ENCODE measurements around the gene S100A4.

The S100A4 gene

GRCh38 chr1:153547560-153548551 lies 2.2 kb upstream of the S100A4 start:
- DNase-seq = peak; percentile 63 to 77
- TF ChIP-seq POLR2A (IDR thresholded peaks at IDR 0.05; ENCODE audit: low read length) (peak; percentile 26), GATA1 (IDR thresholded peaks at IDR 0.05; ENCODE audit: low read depth, low read length) (no peak)

GRCh38 chr1:153546796-153547559 lies 1.4 kb upstream of the S100A4 start:
- peak; percentile 47 to 68 for DNase-seq
- no peak for TF ChIP-seq POLR2A (IDR thresholded peaks at IDR 0.05; ENCODE audit: low read length)
- TF ChIP-seq GATA1 (IDR thresholded peaks at IDR 0.05; ENCODE audit: low read depth, low read length) = no peak

GRCh38 chr1:153546371-153546770 lies 765 bp upstream of the S100A4 start:
- DNase-seq = peak in 1 of 2 experiments; percentile 43
- no peak for TF ChIP-seq POLR2A (IDR thresholded peaks at IDR 0.05; ENCODE audit: low read length)
- TF ChIP-seq GATA1 (IDR thresholded peaks at IDR 0.05; ENCODE audit: low read depth, low read length) = no peak

- no peak for TF ChIP-seq POLR2A (IDR thresholded peaks at IDR 0.05; ENCODE audit: low read length)
- no peak for TF ChIP-seq GATA1 (IDR thresholded peaks at IDR 0.05; ENCODE audit: low read depth, low read length)
Observed at GRCh38 chr1:153544453-153545066, 1.0 kb downstream of the S100A4 start.

GRCh38 chr1:153543736-153544135 lies 1.9 kb downstream of the S100A4 start:
- TF ChIP-seq GATA1 (IDR thresholded peaks at IDR 0.05; ENCODE audit: low read depth, low read length) (no peak), POLR2A (IDR thresholded peaks at IDR 0.05; ENCODE audit: low read length) (no peak)

More at GRCh38 chr1:153544453-153545066, 1.0 kb downstream of the S100A4 start:
- DNase-seq = no peak

GRCh38 chr1:153542956-153543711 lies 2.5 kb downstream of the S100A4 start:
- DNase-seq = no peak
- no peak for TF ChIP-seq POLR2A (IDR thresholded peaks at IDR 0.05; ENCODE audit: low read length)
- TF ChIP-seq GATA1 (IDR thresholded peaks at IDR 0.05; ENCODE audit: low read depth, low read length) = no peak

More at GRCh38 chr1:153543736-153544135, 1.9 kb downstream of the S100A4 start:
- DNase-seq = peak in 1 of 2 experiments; percentile 34

GRCh38 chr1:153541641-153542590 lies 3.7 kb downstream of the S100A4 start:
- TF ChIP-seq GATA1 (IDR thresholded peaks at IDR 0.05; ENCODE audit: low read depth, low read length) = no peak
- peak; percentile 24 for TF ChIP-seq POLR2A (IDR thresholded peaks at IDR 0.05; ENCODE audit: low read length)
- peak; percentile 31 to 35 for DNase-seq

GRCh38 chr1:153540394-153541361 lies 4.9 kb downstream of the S100A4 start, which contains the start of gene S100A5:
Gene S100A5 (minus strand): TSS chr1:153540934. CDS start chr1:153540191, 743 bp downstream.
- TF ChIP-seq POLR2A (IDR thresholded peaks at IDR 0.05; ENCODE audit: low read length) (no peak), GATA1 (IDR thresholded peaks at IDR 0.05; ENCODE audit: low read depth, low read length) (no peak)
- DNase-seq = peak in 1 of 2 experiments; percentile 22

GRCh38 chr1:153539395-153540093 lies 6.1 kb downstream of the S100A4 start:
- TF ChIP-seq GATA1 (IDR thresholded peaks at IDR 0.05; ENCODE audit: low read depth, low read length) = no peak
- TF ChIP-seq POLR2A (IDR thresholded peaks at IDR 0.05; ENCODE audit: low read length) = no peak
- no peak for DNase-seq

GRCh38 chr1:153538315-153538821 lies 7.2 kb downstream of the S100A4 start:
- no peak for TF ChIP-seq GATA1 (IDR thresholded peaks at IDR 0.05; ENCODE audit: low read depth, low read length)
- no peak for TF ChIP-seq POLR2A (IDR thresholded peaks at IDR 0.05; ENCODE audit: low read length)
- DNase-seq = peak; percentile 29 to 31
